HCT116 (cell line): ENCODE results near the gene FRMPD1. TPM values are rescaled to one million over a fixed set of nuclear protein-coding genes. Genes with fewer than 3 reads are reported as not detected.

Experiments
- ATAC-seq: fragments of 200-7000 bp; cut with Tn5 transposase; 2 replicates; pipeline ENCODE4 v1.9.1; 2020; ENCODE audit warnings: mild to moderate bottlenecking, moderate library complexity
- BruUV-seq: library from RNA; stranded (reverse); fragments of 400-500 nt; replicated peaks from 2 replicates; lab custom pipeline; 2021; lab: Mats Ljungman, UMichigan
- CTCF ChIA-PET: fragments of 300-600 bp; sonication (Branson Sonifier 250); formaldehyde crosslinking; loops from one replicate; lab custom pipeline; 2021; ENCODE audit warnings: antibody characterized with exemption; lab: Charles Lee
- POLR2A ChIA-PET: fragments of 300-600, 350-600 bp; sonication (Branson Sonifier 250); formaldehyde crosslinking; loops from one replicate; lab custom pipeline; 2021; ENCODE audit warnings: antibody characterized with exemption; lab: Charles Lee
- RAD21 ChIA-PET, 2 experiments: fragments of 300-600 bp; sonication (Branson Sonifier 250); formaldehyde crosslinking; loops; one replicate each; lab custom pipeline; 2023; ENCODE audit warnings: low total read pairs in 2 of 2; ENCODE audit not compliant: uncharacterized antibody in 2 of 2, unreplicated experiment in 2 of 2, low non-redundant PET in 1 of 2; lab: Charles Lee
- DNase-seq: peaks from one replicate; pipeline ENCODE4 v3.0.0-alpha.2; 2010; ENCODE audit warnings: low read depth, low spot score
- H2AFZ ChIP-seq: fragments of 200-600 bp; shearing (Covaris generic), sonication (generic); 2 replicates; pipeline ENCODE4 v1.6.1; 2017; ENCODE audit warnings: low read depth, mixed run types, mixed read lengths, antibody characterized with exemption, low read length; ENCODE audit not compliant: poor library complexity, severe bottlenecking
- H3K27ac ChIP-seq: 2 replicates; pipeline ENCODE4 v1.5.1; 2012; ENCODE audit warnings: low read depth, low read length
- H3K27me3 ChIP-seq: fragments of 200-600 bp; sonication (generic); 2 replicates; pipeline ENCODE4 v1.6.1; 2016; ENCODE audit warnings: mixed run types, low read length, mixed read lengths; ENCODE audit not compliant: insufficient read depth
- H3K36me3 ChIP-seq, 2 experiments: fragments of 200-500 bp in 1 of 2; fragments of 200-600 bp in 1 of 2; sonication (Bioruptor generic) in 1 of 2; sonication (generic) in 1 of 2; 2 replicates each; pipeline versions ENCODE4 v1.5.1 to v1.6.1; 2014 to 2016; ENCODE audit warnings: low read length in 2 of 2, inconsistent platforms in 1 of 2, mixed read lengths in 1 of 2, mixed run types in 1 of 2; ENCODE audit not compliant: insufficient read depth in 2 of 2, control insufficient read depth in 1 of 2
- H3K4me1 ChIP-seq, 2 experiments: fragments of 200-600 bp in 1 of 2; sonication (generic) in 1 of 2; 2 replicates each; pipeline versions ENCODE4 v1.5.1 to v1.6.1; 2012 to 2017; ENCODE audit warnings: low read length in 2 of 2, inconsistent platforms in 1 of 2, mild to moderate bottlenecking in 1 of 2, mixed read lengths in 1 of 2, mixed run types in 1 of 2, moderate library complexity in 1 of 2; ENCODE audit not compliant: insufficient read depth in 2 of 2, control insufficient read depth in 1 of 2
- H3K4me2 ChIP-seq: fragments of 200-600 bp; sonication (generic); 2 replicates; pipeline ENCODE4 v1.6.1; 2017; ENCODE audit warnings: mixed run types, low read length, mixed read lengths
- H3K4me3 ChIP-seq, 2 experiments: fragments of 200-600 bp in 1 of 2; sonication (generic) in 1 of 2; replicated peaks in 1 of 2; 2 replicates each; pipeline ENCODE4 v1.5.1; 2011 to 2016; ENCODE audit warnings: low read length in 2 of 2, control low read depth in 1 of 2, low read depth in 1 of 2, mild to moderate bottlenecking in 1 of 2, mixed read lengths in 1 of 2, mixed run types in 1 of 2
- H3K79me2 ChIP-seq: fragments of 200-600 bp; sonication (generic); 2 replicates; pipeline ENCODE4 v1.6.1; 2017; ENCODE audit warnings: mild to moderate bottlenecking, mixed run types, low read length, moderate library complexity, mixed read lengths; ENCODE audit not compliant: insufficient read depth
- H3K9ac ChIP-seq: fragments of 200-600 bp; sonication (generic); 2 replicates; pipeline ENCODE4 v1.6.1; 2016; ENCODE audit warnings: low read length, mixed read lengths
- H3K9me2 ChIP-seq: fragments of 200-600 bp; sonication (generic), shearing (Covaris generic); 2 replicates; pipeline ENCODE4 v1.6.1; 2017; ENCODE audit warnings: mixed run types, mild to moderate bottlenecking, moderate library complexity; ENCODE audit not compliant: insufficient read depth
- H3K9me3 ChIP-seq, 2 experiments: fragments of 200-500 bp in 1 of 2; fragments of 200-600 bp in 1 of 2; sonication (Bioruptor generic) in 1 of 2; sonication (generic) in 1 of 2; 2 replicates each; pipeline ENCODE4 v1.6.1; 2014 to 2017; ENCODE audit warnings: low read length in 2 of 2, mixed read lengths in 2 of 2, inconsistent platforms in 1 of 2, low read depth in 1 of 2, mild to moderate bottlenecking in 1 of 2, mixed run types in 1 of 2, moderate library complexity in 1 of 2; ENCODE audit not compliant: control insufficient read depth in 1 of 2, insufficient read depth in 1 of 2
- H4K20me1 ChIP-seq: fragments of 200-600 bp; sonication (generic), shearing (Covaris generic); 2 replicates; pipeline ENCODE4 v1.6.1; 2017; ENCODE audit warnings: mixed run types, mild to moderate bottlenecking, moderate library complexity; ENCODE audit not compliant: insufficient read depth
- ATF3 ChIP-seq: IDR thresholded peaks from 2 replicates; pipeline ENCODE4 v1.6.1; 2012
- CBX3 ChIP-seq: IDR thresholded peaks from 2 replicates; pipeline ENCODE4 v1.6.1; 2012; ENCODE audit warnings: low read depth
- ELF1 ChIP-seq: IDR thresholded peaks from 2 replicates; pipeline ENCODE4 v1.6.1; 2012; ENCODE audit warnings: low read depth, borderline replicate concordance
- EZH2 ChIP-seq: fragments of 200-600 bp; sonication (generic); IDR thresholded peaks from 2 replicates; pipeline ENCODE4 v1.6.1; 2017; ENCODE audit warnings: antibody characterized with exemption, mixed run types
- FOSL1 ChIP-seq: IDR thresholded peaks from 2 replicates; pipeline ENCODE4 v1.6.1; 2012; ENCODE audit warnings: low read depth
- MAX ChIP-seq: IDR thresholded peaks from 2 replicates; pipeline ENCODE4 v1.6.1; 2012
- POLR2A ChIP-seq: IDR thresholded peaks from 2 replicates; pipeline ENCODE4 v1.7.0; 2011; ENCODE audit warnings: borderline replicate concordance; ENCODE audit not compliant: insufficient read depth, insufficient read length; ENCODE audit errors: extremely low read depth
- POLR2AphosphoS5 ChIP-seq: IDR thresholded peaks from 2 replicates; pipeline ENCODE4 v1.6.1; 2011; ENCODE audit warnings: mild to moderate bottlenecking, low read depth, low read length, moderate library complexity
- RAD21 ChIP-seq: IDR thresholded peaks from 2 replicates; pipeline ENCODE4 v1.6.1; 2012; ENCODE audit warnings: low read depth, mild to moderate bottlenecking
- REST ChIP-seq: IDR thresholded peaks from 2 replicates; pipeline ENCODE4 v1.6.1; 2012; ENCODE audit warnings: low read depth
- SIN3A ChIP-seq: IDR thresholded peaks from 2 replicates; pipeline ENCODE4 v1.6.1; 2012; ENCODE audit warnings: low read depth
- SP1 ChIP-seq: IDR thresholded peaks from 2 replicates; pipeline ENCODE4 v1.6.1; 2012; ENCODE audit warnings: low read depth
- SRF ChIP-seq: IDR thresholded peaks from 2 replicates; pipeline ENCODE4 v1.6.1; 2012; ENCODE audit warnings: low read depth
- TCF7L2 ChIP-seq: IDR thresholded peaks from 2 replicates; pipeline ENCODE4 v1.7.0; 2011; ENCODE audit warnings: borderline replicate concordance, inconsistent platforms; ENCODE audit not compliant: insufficient read depth, insufficient read length; ENCODE audit errors: extremely low read depth
- YY1 ChIP-seq: IDR thresholded peaks from 2 replicates; pipeline ENCODE4 v1.6.1; 2011; ENCODE audit warnings: low read length, low read depth, moderate library complexity, mild to moderate bottlenecking; ENCODE audit not compliant: insufficient replicate concordance; ENCODE audit errors: extremely low read depth
- ZBTB33 ChIP-seq: IDR thresholded peaks from 2 replicates; pipeline ENCODE4 v1.6.1; 2011; ENCODE audit warnings: mild to moderate bottlenecking, low read length, moderate library complexity; ENCODE audit not compliant: insufficient replicate concordance; ENCODE audit errors: extremely low read depth
- ZNF274 ChIP-seq: fragments of 200-500 bp; sonication (Bioruptor generic); IDR thresholded peaks from 2 replicates; pipeline ENCODE4 v1.6.1; 2014; ENCODE audit warnings: mild to moderate bottlenecking, low read depth, low read length, inconsistent platforms
- intact Hi-C: fragments of 100-400 bp; cut with micrococcal nuclease; formaldehyde crosslinking; loops from 2 replicates; pipeline ENCODE4 v1.10.0; 2022
- total RNA-seq: library from RNA; stranded (reverse); gene quantifications from one replicate; pipeline ENCODE4 v1.2.1, GENCODE V29; 2021; ENCODE audit not compliant: unreplicated experiment

The FRMPD1 gene
- total RNA-seq, 1 experiment from 2014 or later = 0.52 TPM

GRCh38 chr9:37732086-37732741, 81.5 kb downstream of the FRMPD1 start:
- RAD21 ChIA-PET = no interaction called here
- H2AFZ ChIP-seq = no peak overlapping the region
- H3K4me1 ChIP-seq = no peaks in the 10 kb centered on the region
- no TSS peak for BruUV-seq
- CTCF ChIA-PET = no interaction called here
- POLR2A ChIA-PET = no interaction called here
- H3K9ac ChIP-seq = no peak overlapping the region
- no peaks in the 10 kb centered on the region for H3K9me3 ChIP-seq
- no peak overlapping the region for H3K4me3 ChIP-seq
- ATAC-seq = no peak
- H3K36me3 ChIP-seq = no peaks in the 10 kb centered on the region
- H4K20me1 ChIP-seq = no peaks in the 10 kb centered on the region
- H3K27ac ChIP-seq = no peak overlapping the region
- DNase-seq = no peak
- intact Hi-C loops = no loop called here
- no peaks in the 10 kb centered on the region for H3K79me2 ChIP-seq
- no peaks in the 10 kb centered on the region for H3K9me2 ChIP-seq
- TF ChIP-seq TCF7L2 (no peak), POLR2AphosphoS5 (no peak), CBX3 (no peak), MAX (no peak), ZNF274 (no peak), RAD21 (no peak), YY1 (no peak), POLR2A (no peak), SIN3A (no peak), SP1 (no peak), ATF3 (no peak), REST (no peak), EZH2 (no peak), SRF (no peak), ZBTB33 (no peak), FOSL1 (no peak), ELF1 (no peak)
- peaks cover 28% of the 10 kb centered on the region for H3K27me3 ChIP-seq
- H3K4me2 ChIP-seq = no peak overlapping the region
